ENCODE measurements around the gene ANO8.
"Not testable (repeated sequence)": the region's sequence is repeated elsewhere in the genome, so short reads cannot be mapped to it uniquely, and the experiment has no call there.

The ANO8 gene

GRCh38 chr19:17334414-17335409 is at the start of gene ANO8:
ANO8 (minus strand) TSS chr19:17334855; CDS start chr19:17334670, 185 bp downstream.
- DNase-seq (ENCODE audit: low spot score) = peak; percentile 99

GRCh38 chr19:17380426-17381138 is 45.9 kb upstream of the ANO8 start:
- DNase-seq (ENCODE audit: low spot score) = no peak

GRCh38 chr19:17379221-17379631 is 44.6 kb upstream of the ANO8 start:
- no peak for DNase-seq (ENCODE audit: low spot score)

GRCh38 chr19:17378271-17378670 is 43.6 kb upstream of the ANO8 start:
- no peak for DNase-seq (ENCODE audit: low spot score)

- no peak for DNase-seq (ENCODE audit: low spot score)
Observed at GRCh38 chr19:17376935-17377600, 42.4 kb upstream of the ANO8 start, which contains the start of gene PLVAP. PLVAP (minus strand) TSS chr19:17377342; CDS start chr19:17377288, 54 bp downstream.

GRCh38 chr19:17370026-17370587 is 35.5 kb upstream of the ANO8 start:
- DNase-seq (ENCODE audit: low spot score) = no peak

GRCh38 chr19:17365361-17365760 is 30.7 kb upstream of the ANO8 start:
- no peak for DNase-seq (ENCODE audit: low spot score)

GRCh38 chr19:17363852-17364605 is 29.4 kb upstream of the ANO8 start:
- DNase-seq (ENCODE audit: low spot score) = not testable (repeated sequence)

- no peak for DNase-seq (ENCODE audit: low spot score)
Observed at GRCh38 chr19:17359905-17360800, 25.5 kb upstream of the ANO8 start.

GRCh38 chr19:17358395-17358794 is 23.7 kb upstream of the ANO8 start:
- DNase-seq (ENCODE audit: low spot score) = no peak

GRCh38 chr19:17357724-17358123 is 23.1 kb upstream of the ANO8 start:
- no peak for DNase-seq (ENCODE audit: low spot score)

- no peak for DNase-seq (ENCODE audit: low spot score)
Observed at GRCh38 chr19:17357078-17357666, 22.5 kb upstream of the ANO8 start.

GRCh38 chr19:17353386-17353785 is 18.7 kb upstream of the ANO8 start:
- no peak for DNase-seq (ENCODE audit: low spot score)

- DNase-seq (ENCODE audit: low spot score) = no peak
Observed at GRCh38 chr19:17352608-17353280, 18.1 kb upstream of the ANO8 start.

- DNase-seq (ENCODE audit: low spot score) = no peak
Observed at GRCh38 chr19:17351815-17352435, 17.3 kb upstream of the ANO8 start.

GRCh38 chr19:17348700-17349099 is 14.0 kb upstream of the ANO8 start:
- DNase-seq (ENCODE audit: low spot score) = no peak

GRCh38 chr19:17347877-17348276 is 13.2 kb upstream of the ANO8 start:
- DNase-seq (ENCODE audit: low spot score) = no peak

GRCh38 chr19:17347361-17347760 is 12.7 kb upstream of the ANO8 start:
- no peak for DNase-seq (ENCODE audit: low spot score)
